Cardiac muscle cell (in vitro differentiated cells and primary cell): Measurements from ENCODE around the gene ADH4. TPM values are rescaled to one million over a fixed set of nuclear protein-coding genes. Genes with fewer than 3 reads are reported as not detected.
"Not testable (repeated sequence)": the region's sequence is repeated elsewhere in the genome, so short reads cannot be mapped to it uniquely, and the experiment has no call there.

ENCODE experiments used
- DNase-seq, 2 donors: peaks; one replicate each; pipeline versions ENCODE4 v3.0.0 to v3.0.0-alpha.2; 2010 to 2017; ENCODE audit warnings: low read depth in 1 of 2, low spot score in 1 of 2
- H3K27ac ChIP-seq: fragments of 200-600 bp; sonication (generic); 2 replicates; pipeline ENCODE4 v1.5.1; 2016
- H3K27me3 ChIP-seq: fragments of 200-600 bp; sonication (generic); 2 replicates; pipeline ENCODE4 v1.6.0; 2016; ENCODE audit warnings: control low read depth
- H3K36me3 ChIP-seq: fragments of 200-600 bp; sonication (generic); 2 replicates; pipeline ENCODE4 v1.5.1; 2016; ENCODE audit warnings: control low read depth
- H3K4me1 ChIP-seq: fragments of 200-600 bp; sonication (generic); 2 replicates; pipeline ENCODE4 v1.8.1; 2017; ENCODE audit warnings: low read depth, mild to moderate bottlenecking, mixed run types
- H3K4me3 ChIP-seq: fragments of 200-600 bp; sonication (generic); 2 replicates; pipeline ENCODE4 v1.5.1; 2016; ENCODE audit warnings: mild to moderate bottlenecking
- H3K9me3 ChIP-seq: fragments of 200-600 bp; sonication (generic); 2 replicates; pipeline ENCODE4 v1.5.1; 2017; ENCODE audit warnings: low read depth, mild to moderate bottlenecking, control low read depth
- polyA plus RNA-seq: library from polyadenylated mRNA; unstranded; fragments of >200 nt; fragmentation: Nextera tagmentation; extraction: Ambion mirVana; gene quantifications from 2 replicates; pipeline ENCODE4 v1.2.1, GENCODE V29; 2016
- total RNA-seq: library from RNA; depleted of rRNA; stranded (reverse); fragments of >200 nt; gene quantifications from 2 replicates; pipeline ENCODE4 v1.2.3, GENCODE V29; 2016
- TF ChIP-seq, protein P1 (sequence below): IDR thresholded peaks from 2 replicates; pipeline ENCODE4 v1.5.1; 2012; ENCODE audit warnings: low read depth, mild to moderate bottlenecking, low read length

ADH4 gene
- total and polyA plus RNA-seq, 2 experiments from 2014 or later = 0.42 TPM; not detected in 1

DNA sequence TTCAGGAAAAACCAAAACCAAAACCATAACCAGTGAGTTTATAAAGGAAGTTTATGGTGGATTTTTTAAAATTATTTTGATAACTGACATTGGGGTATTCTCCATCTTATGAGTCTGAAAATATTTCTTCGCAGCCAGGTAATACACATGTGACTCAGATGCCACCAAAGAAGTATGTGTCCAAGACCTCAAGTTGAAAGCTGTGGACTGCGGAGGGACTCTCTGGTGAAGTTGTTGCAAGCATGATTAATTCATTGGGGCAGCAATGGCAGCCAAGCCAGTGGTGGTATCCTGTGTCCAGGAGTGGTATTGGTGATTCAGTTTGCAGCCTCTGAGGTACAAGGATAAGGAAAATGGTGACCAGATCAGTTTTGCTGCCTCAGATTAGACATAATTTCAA, 41.5 kb downstream of the ADH4 start:
- H3K4me3 ChIP-seq = no peak overlapping the region
- TF ChIP-seq, protein P1, sequence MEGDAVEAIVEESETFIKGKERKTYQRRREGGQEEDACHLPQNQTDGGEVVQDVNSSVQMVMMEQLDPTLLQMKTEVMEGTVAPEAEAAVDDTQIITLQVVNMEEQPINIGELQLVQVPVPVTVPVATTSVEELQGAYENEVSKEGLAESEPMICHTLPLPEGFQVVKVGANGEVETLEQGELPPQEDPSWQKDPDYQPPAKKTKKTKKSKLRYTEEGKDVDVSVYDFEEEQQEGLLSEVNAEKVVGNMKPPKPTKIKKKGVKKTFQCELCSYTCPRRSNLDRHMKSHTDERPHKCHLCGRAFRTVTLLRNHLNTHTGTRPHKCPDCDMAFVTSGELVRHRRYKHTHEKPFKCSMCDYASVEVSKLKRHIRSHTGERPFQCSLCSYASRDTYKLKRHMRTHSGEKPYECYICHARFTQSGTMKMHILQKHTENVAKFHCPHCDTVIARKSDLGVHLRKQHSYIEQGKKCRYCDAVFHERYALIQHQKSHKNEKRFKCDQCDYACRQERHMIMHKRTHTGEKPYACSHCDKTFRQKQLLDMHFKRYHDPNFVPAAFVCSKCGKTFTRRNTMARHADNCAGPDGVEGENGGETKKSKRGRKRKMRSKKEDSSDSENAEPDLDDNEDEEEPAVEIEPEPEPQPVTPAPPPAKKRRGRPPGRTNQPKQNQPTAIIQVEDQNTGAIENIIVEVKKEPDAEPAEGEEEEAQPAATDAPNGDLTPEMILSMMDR = no peak
- no peaks in the 10 kb centered on the region for H3K4me1 ChIP-seq
- no peak for DNase-seq
- no peak overlapping the region for H3K27ac ChIP-seq
- no peaks in the 10 kb centered on the region for H3K36me3 ChIP-seq
- no peaks in the 10 kb centered on the region for H3K27me3 ChIP-seq
- H3K9me3 ChIP-seq = no peaks in the 10 kb centered on the region

DNA sequence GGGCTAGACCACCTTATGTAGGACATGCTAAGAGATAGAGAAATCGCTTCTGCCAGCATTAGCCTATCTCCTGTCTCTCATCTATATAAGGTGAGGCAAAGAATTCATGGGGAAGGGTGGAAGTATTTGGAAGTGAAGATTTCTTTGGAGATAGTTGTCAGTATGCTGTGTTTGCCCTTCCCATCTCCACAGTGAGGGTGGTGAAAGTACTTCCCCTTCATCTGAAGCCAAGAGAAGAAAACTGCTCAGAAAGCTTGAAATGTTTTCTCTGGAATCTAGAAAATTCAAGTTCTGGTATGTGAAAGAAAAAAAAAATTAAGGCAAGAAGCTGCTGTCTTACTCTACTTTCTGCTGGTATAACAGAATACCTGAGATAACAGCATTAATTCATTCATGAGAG, 43.2 kb downstream of the ADH4 start:
- Histone ChIP-seq H3K27ac (no peak overlapping the region), H3K36me3 (no peaks in the 10 kb centered on the region), H3K4me3 (no peak overlapping the region), H3K27me3 (no peaks in the 10 kb centered on the region), H3K9me3 (no peaks in the 10 kb centered on the region), H3K4me1 (no peaks in the 10 kb centered on the region)
- DNase-seq = no peak
- TF ChIP-seq, protein P1 = no peak

DNA sequence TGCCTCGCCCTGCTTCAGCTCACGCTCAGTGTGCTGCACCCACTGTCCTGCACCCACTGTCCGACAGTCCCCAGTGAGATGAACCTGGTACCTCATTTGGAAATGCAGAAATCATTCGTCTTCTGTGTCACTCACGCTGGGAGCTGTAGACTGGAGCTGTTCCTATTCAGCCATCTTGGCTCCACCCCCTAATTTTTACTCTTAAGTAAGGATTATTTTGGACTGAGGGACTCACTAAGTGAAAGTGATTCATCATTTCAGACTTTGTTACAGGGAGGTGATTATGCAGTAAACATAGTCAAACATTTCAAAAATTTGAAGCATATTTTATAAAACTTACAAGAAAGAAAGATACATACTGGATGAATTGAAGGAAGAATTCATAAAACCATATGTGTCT, 44.3 kb downstream of the ADH4 start:
- not testable (repeated sequence) for H3K4me1 ChIP-seq, H3K9me3 ChIP-seq, H3K4me3 ChIP-seq, DNase-seq, H3K36me3 ChIP-seq, H3K27ac ChIP-seq, H3K27me3 ChIP-seq

DNA sequence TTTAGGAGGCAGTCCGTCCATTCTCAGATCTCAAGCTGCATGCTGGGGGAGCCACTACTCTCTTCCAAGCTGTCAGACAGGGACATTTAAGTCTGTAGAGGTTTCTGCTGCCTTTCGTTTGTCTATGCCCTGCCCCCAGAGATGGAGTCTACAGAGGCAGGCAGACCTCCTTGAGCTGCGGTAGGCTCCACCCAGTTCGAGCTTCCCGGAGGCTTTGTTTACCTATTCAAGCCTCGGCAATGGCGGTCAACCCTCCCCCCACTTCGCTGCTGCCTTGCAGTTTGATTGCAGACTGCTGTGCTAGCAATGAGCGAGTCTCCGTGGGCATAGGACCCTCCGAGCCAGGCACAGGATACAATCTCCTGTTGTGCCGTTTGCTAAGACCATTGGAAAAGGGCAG, 44.8 kb downstream of the ADH4 start:
- H3K4me3 ChIP-seq = no peak overlapping the region
- no peak for DNase-seq
- H3K9me3 ChIP-seq = no peaks in the 10 kb centered on the region
- TF ChIP-seq, protein P1 = no peak
- no peak overlapping the region for H3K27ac ChIP-seq
- no peaks in the 10 kb centered on the region for H3K36me3 ChIP-seq
- H3K27me3 ChIP-seq = no peaks in the 10 kb centered on the region
- H3K4me1 ChIP-seq = no peaks in the 10 kb centered on the region

DNA sequence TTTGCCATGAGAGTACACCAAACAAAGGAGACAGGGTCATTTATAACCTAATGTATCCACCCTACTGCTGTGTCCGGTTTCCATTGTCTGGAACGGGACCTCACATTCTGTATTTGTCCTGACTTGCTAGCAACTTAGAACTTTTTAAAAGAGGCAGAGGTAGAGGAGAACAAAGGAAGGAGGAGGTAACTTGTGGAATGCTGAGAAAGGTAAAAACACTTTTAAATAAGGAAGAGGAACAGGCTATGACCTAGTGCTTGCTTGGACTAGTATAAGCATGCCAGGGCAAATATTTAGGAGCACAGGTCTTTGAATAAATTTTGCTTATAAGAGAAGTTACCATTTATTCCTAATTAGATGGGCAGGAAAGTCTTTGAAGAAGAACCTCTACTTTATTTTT, 52.3 kb downstream of the ADH4 start:
- H3K9me3 ChIP-seq, H3K36me3 ChIP-seq, DNase-seq, H3K27ac ChIP-seq, H3K4me3 ChIP-seq, H3K27me3 ChIP-seq: not testable (repeated sequence)
- peaks cover 18% of the 10 kb centered on the region for H3K4me1 ChIP-seq

DNA sequence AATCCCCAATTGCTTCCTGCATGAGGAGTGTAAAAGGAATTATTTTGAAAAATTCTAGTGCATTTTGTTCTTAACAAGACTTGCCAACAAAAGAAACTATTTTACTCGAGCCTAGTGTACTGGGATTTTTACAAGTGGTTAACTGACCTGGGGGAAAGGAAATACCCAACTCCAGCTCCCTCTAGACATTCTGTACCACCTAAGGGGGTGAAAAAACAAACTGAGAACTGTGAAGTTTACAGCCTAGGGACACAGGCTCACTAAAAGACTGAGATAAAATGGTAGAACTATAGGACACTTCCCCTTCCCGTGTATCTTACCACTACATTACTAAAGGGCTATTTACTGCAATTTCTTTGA, 52.9 kb downstream of the ADH4 start:
- H3K4me3 ChIP-seq = no peak overlapping the region
- H3K4me1 ChIP-seq = peaks cover 18% of the 10 kb centered on the region

More for the DNA sequence above, 52.9 kb downstream of the ADH4 start:
- Histone ChIP-seq H3K27me3 (no peaks in the 10 kb centered on the region), H3K9me3 (no peaks in the 10 kb centered on the region), H3K36me3 (no peaks in the 10 kb centered on the region), H3K27ac (peak overlapping the region; percentile 24)
- no peak for DNase-seq
- TF ChIP-seq, protein P1 = no peak
